Measurements from ENCODE around the gene SALL4.
A peak's percentile ranks its signal among the peaks of the same experiment; 100 is the strongest.
"Not testable (repeated sequence)": the region's sequence is repeated elsewhere in the genome, so short reads cannot be mapped to it uniquely, and the experiment has no call there.

The SALL4 gene

DNA sequence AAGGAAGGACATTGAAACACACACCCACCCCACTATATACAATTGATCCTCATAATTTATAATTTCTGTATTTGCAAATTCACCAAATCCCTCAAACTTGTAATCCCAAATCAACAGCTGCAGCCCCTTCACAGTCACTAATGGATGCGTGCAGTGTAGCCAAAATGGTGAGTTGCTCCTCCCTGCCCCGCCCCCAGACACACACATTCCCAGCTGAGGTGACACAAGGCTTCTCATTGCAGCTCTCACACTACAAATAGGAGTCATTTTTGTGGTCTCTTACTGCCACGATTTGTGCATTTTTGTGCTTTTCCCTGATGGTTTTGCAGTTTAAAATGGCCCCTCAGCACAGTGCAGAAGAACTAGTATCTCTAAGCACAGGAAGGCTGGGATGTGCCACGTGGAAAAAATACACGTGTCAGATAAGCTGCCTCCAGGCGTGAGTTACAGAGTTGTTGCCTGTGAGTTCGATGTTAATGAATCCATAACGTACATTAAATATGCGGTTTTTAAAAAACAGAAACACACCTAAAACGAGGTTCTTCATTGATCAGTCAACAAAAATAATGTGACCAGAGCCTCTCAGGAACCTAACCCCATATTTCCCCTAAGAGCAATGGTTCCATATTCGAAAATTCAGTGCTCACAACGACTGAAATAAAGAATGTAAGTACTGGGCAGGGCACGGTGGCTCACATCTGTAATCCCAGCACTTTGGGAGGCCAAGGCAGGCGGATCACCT is 42.4 kb downstream of the SALL4 start:
- in situ Hi-C loops (cut with MboI; ENCODE audit: low sequenced_read_pairs, unreplicated experiment): no loop called here
- TF ChIP-seq, protein P1, sequence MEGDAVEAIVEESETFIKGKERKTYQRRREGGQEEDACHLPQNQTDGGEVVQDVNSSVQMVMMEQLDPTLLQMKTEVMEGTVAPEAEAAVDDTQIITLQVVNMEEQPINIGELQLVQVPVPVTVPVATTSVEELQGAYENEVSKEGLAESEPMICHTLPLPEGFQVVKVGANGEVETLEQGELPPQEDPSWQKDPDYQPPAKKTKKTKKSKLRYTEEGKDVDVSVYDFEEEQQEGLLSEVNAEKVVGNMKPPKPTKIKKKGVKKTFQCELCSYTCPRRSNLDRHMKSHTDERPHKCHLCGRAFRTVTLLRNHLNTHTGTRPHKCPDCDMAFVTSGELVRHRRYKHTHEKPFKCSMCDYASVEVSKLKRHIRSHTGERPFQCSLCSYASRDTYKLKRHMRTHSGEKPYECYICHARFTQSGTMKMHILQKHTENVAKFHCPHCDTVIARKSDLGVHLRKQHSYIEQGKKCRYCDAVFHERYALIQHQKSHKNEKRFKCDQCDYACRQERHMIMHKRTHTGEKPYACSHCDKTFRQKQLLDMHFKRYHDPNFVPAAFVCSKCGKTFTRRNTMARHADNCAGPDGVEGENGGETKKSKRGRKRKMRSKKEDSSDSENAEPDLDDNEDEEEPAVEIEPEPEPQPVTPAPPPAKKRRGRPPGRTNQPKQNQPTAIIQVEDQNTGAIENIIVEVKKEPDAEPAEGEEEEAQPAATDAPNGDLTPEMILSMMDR (IDR thresholded peaks at IDR 0.05; ENCODE audit: borderline replicate concordance, control extremely low read depth, extremely low read depth, insufficient read depth, missing control alignments): no peak
- no peak for DNase-seq (ENCODE audit: low spot score)

DNA sequence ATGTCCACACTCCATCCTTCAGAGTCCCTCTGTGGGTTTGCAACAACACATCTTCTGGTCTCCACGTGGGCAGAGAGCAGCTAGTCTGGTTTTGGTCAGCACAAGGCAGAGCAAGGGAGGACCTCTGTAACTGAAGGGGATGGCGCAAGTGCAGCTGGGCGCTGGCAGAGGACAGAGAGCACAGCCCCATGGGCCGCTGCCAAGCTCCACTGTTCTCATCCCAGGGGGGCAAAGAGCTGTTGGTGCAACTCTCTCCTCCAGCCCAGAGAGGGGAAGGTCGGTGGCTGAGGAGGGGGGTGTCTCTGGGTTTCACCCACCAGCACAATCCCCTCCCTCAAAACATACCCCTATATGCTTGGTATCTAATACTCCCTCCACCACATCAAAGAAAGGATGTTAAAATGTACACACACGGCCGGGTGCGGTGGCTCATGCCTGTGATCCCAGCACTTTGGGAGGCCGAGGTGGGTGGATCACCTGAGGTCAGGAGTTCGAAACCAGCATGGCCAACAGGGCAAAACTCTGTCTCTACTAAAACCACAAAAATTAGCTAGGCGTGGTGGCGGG is 43.3 kb downstream of the SALL4 start:
- TF ChIP-seq, protein P1 (IDR thresholded peaks at IDR 0.05; ENCODE audit: borderline replicate concordance, control extremely low read depth, extremely low read depth, insufficient read depth, missing control alignments): no peak
- no peak for DNase-seq (ENCODE audit: low spot score)
- in situ Hi-C loops (cut with MboI; ENCODE audit: low sequenced_read_pairs, unreplicated experiment): no loop called here

DNA sequence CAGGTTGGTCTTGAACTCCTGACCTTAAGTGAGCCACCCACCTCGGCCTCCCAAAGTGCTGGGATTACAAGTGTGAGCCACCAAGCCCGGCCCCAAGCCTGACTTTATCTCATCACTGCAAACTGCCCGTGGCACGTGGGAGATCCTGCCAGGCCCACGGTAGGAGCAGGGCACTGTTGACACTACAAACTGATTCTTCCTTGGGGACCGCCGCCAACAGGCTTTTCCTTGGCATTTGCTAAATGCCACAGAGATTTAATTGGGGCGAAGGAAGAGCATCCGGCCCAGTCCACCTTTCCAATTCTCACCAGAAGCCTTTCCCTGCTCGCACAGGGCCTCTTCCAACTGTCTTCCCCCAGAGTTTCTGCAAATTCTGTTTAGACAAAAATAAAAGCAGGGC is 45.1 kb downstream of the SALL4 start:
- in situ Hi-C loops (cut with MboI; ENCODE audit: low sequenced_read_pairs, unreplicated experiment): no loop called here
- DNase-seq (ENCODE audit: low spot score): no peak
- TF ChIP-seq, protein P1 (IDR thresholded peaks at IDR 0.05; ENCODE audit: borderline replicate concordance, control extremely low read depth, extremely low read depth, insufficient read depth, missing control alignments): no peak

DNA sequence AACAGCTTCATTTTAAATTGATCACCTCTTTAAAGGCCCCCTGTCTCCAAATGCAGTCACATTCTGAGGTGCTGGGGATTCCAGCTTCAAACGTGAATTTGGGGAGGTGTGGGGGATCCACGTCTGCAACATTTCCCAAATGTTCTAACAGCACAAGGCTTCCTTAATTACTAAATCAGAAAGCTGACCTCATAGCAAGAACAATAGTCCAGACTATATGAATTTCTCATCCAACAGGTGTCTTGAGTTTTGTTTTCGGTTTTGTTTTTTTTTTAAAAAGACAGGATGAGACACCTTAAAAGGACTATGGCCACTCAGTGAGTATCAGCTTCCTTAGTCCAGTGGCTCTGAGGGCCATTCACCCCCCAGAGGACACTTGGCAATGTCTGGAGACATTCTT is 45.7 kb downstream of the SALL4 start:
- in situ Hi-C loops (cut with MboI; ENCODE audit: low sequenced_read_pairs, unreplicated experiment): no loop called here
- TF ChIP-seq, protein P1 (IDR thresholded peaks at IDR 0.05; ENCODE audit: borderline replicate concordance, control extremely low read depth, extremely low read depth, insufficient read depth, missing control alignments): no peak
- peak; percentile 47 for DNase-seq (ENCODE audit: low spot score)

DNA sequence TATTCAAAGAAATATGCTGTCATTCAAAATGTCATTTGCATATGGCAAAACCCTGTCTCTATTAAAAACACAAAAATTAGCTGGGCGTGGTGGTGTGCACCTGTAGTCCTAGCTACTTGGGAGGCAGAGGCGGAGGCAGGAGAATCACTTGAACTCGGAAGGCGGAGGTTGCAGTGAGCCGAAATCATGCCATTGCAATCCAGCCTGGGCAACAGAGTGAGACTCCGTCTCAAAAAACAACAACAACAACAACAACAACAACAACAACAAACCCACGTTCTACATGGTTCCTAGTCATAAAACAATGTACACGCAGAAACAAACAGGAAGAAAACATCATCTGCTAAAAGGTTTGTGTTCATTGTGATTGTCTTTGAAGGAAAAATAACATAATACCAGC is 49.1 kb downstream of the SALL4 start:
- in situ Hi-C loops (cut with MboI; ENCODE audit: low sequenced_read_pairs, unreplicated experiment); DNase-seq (ENCODE audit: low spot score): not testable (repeated sequence)

DNA sequence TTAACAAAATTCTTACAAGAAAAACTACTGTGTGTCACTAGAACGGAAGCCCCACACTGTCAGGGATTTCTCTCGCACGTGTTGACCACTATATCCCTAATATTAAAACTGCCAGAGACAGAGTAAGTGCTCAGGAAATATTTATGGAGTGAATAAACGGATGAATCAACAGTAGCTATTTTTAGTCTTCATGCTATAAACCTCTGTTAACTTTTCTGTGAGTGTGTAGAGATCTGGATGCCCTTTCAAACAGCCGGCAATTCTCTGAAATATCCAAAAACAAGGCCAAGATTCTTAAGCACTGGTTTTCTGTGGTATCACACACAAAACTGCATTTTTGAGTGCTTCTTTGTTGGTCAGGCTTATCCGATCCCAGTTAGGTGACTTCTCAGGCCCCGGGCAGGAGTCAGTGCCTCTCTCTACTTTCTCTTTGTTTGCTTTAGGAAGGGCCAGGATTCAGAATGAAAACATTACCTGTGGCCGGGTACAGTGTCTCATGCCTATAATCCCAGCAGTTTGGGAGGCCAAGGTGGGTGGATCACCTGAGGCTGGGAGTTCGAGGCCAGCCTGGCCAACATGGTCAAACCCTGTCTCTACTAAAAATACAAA is 49.9 kb downstream of the SALL4 start:
- in situ Hi-C loops (cut with MboI; ENCODE audit: low sequenced_read_pairs, unreplicated experiment): no loop called here
- TF ChIP-seq, protein P1 (IDR thresholded peaks at IDR 0.05; ENCODE audit: borderline replicate concordance, control extremely low read depth, extremely low read depth, insufficient read depth, missing control alignments): no peak
- no peak for DNase-seq (ENCODE audit: low spot score)

DNA sequence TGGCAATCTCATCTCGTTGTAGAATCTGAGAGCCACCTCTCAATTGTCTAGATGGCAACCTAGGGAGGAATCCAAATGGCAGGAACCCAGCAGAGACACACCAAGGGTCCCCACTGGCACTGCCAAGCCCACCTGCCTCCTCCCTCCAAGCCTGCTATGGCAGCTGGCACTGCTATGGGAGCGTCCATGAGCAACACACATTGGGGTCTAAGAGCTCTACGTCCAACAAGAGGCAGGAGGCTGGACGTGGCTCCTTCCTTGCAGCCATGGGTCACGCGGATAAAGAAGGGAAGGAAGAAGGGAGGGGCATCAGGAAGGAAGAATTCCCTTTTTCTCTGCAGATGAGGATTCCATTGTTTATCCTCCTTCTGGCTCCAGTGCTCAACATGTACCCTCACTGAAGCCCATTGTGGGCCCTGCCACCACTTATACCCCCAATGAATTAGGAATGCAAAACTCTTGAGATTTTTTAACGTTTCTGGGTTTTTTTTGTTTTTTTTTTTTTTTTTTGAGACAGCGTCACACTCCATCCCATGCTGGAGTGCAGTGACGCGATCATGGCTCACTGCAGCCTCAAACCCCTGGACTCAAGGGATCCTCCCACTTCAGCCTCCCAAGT is 51.4 kb downstream of the SALL4 start:
- TF ChIP-seq, protein P1 (IDR thresholded peaks at IDR 0.05; ENCODE audit: borderline replicate concordance, control extremely low read depth, extremely low read depth, insufficient read depth, missing control alignments): no peak
- in situ Hi-C loops (cut with MboI; ENCODE audit: low sequenced_read_pairs, unreplicated experiment): no loop called here
- no peak for DNase-seq (ENCODE audit: low spot score)
